Lower leg skin (tissue), 3 donors: Measurements from ENCODE around the gene PGA3.
"Not testable (repeated sequence)": the region's sequence is repeated elsewhere in the genome, so short reads cannot be mapped to it uniquely, and the experiment has no call there.

Experiments used
- CTCF ChIP-seq, 3 donors: fragments of 450-650 bp; IDR thresholded peaks; one replicate each; pipeline ENCODE4 v1.5.1; 2016; ENCODE audit warnings: antibody characterized with exemption in 3 of 3, mild to moderate bottlenecking in 3 of 3, moderate library complexity in 2 of 3
- POLR2A ChIP-seq, 2 donors: fragments of 450-650 bp; IDR thresholded peaks; one replicate each; pipeline ENCODE4 v1.6.1; 2016 to 2017; ENCODE audit warnings: antibody characterized with exemption in 2 of 2, mild to moderate bottlenecking in 1 of 2, moderate library complexity in 1 of 2

GRCh38 chr11:61180205-61180604 lies 23.1 kb upstream of the PGA3 start:
- not testable (repeated sequence) for TF ChIP-seq CTCF, POLR2A (IDR thresholded peaks at IDR 0.05)
